ENCODE measurements around the gene NDC80.

NDC80 gene

DNA sequence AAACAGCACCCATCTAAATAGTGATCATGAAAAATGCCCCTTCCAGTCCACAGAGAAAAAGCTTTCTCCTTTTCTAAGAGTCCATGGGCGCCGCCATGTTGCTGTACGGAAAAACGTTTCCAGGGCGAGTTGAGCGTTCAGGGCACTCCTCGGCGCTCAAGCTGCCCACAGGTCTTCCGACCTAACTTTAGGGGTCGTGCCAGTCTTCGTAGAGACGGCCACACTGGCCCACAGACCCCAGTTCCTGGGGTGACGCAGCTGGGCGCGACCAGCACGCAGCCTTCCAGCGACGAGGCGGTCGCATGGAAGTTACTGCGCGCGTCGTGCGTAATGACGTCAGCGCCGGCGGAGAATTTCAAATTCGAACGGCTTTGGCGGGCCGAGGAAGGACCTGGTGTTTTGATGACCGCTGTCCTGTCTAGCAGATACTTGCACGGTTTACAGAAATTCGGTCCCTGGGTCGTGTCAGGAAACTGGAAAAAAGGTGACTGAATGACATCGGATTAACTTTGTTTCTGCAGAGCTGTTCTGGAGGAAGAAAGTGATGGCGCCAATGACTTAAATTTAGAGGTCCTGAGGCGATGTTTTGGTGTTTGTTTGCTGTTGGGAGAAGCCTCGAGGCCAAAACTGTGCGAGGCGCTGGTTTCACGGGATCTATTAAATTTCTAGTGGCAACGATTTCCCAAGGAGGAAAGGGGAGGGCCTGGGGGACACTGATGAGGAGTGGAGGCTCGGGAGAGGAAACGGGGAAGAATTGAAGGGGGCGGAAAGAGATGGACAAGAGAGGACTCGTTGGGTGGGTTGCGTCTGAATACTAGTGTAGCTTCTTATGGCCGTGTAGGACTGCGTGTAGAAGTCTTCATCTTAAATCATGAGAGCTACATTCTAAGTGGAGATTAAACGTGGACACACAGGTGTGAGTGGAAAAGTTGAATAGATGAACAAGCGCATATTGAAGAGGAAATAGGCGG lies at the start of gene NDC80, which contains the start of gene METTL4 (continued):
- TF ChIP-seq BCL11B (tag by site-specific recombination; IDR thresholded peaks at IDR 0.05; ENCODE audit: low read depth) (no peak), ZNF146 (tag by site-specific recombination; IDR thresholded peaks at IDR 0.05) (no peak), ZNF777 (tag by site-specific recombination; IDR thresholded peaks at IDR 0.05; ENCODE audit: borderline replicate concordance) (no peak), ZEB2 (tag by site-specific recombination; IDR thresholded peaks at IDR 0.05) (0 out of 2 replicates have a peak, but pooled peaks have one; percentile 48), ZNF274 (IDR thresholded peaks at IDR 0.05; ENCODE audit: low read length) (no peak), ZNF274 (tag by site-specific recombination; IDR thresholded peaks at IDR 0.05; ENCODE audit: borderline replicate concordance) (no peak), ZNF639 (tag by site-specific recombination; IDR thresholded peaks at IDR 0.05) (no peak), ZNF561 (tag by site-specific recombination; IDR thresholded peaks at IDR 0.05; ENCODE audit: borderline replicate concordance) (peak; percentile 52; the same call in 1 of the 2 replicates), ZNF24 (tag by site-specific recombination; IDR thresholded peaks at IDR 0.05) (0 out of 2 replicates have a peak, but pooled peaks have one; percentile 63), RBAK (tag by site-specific recombination; IDR thresholded peaks at IDR 0.05) (no peak), ZBTB48 (tag by site-specific recombination; IDR thresholded peaks at IDR 0.05) (peak; percentile 98), ZNF148 (tag by site-specific recombination; IDR thresholded peaks at IDR 0.05; ENCODE audit: borderline replicate concordance) (no peak), ZNF549 (tag by site-specific recombination; IDR thresholded peaks at IDR 0.05) (no peak), MEIS1 (CRISPR knock-in tag; IDR thresholded peaks at IDR 0.05; ENCODE audit: borderline replicate concordance) (no peak), ZBTB20 (tag by site-specific recombination; IDR thresholded peaks at IDR 0.05) (peak; percentile 53; the same call in 1 of the 2 replicates), ZNF530 (tag by site-specific recombination; IDR thresholded peaks at IDR 0.05; ENCODE audit: low read depth) (no peak), PBX3 (CRISPR knock-in tag; IDR thresholded peaks at IDR 0.05) (peak; percentile 76; the same call in 1 of the 2 replicates), BCL11A (tag by site-specific recombination; IDR thresholded peaks at IDR 0.05; ENCODE audit: low read depth) (no peak), ZFP3 (tag by site-specific recombination; IDR thresholded peaks at IDR 0.05; ENCODE audit: low read depth) (no peak), YY1 (tag by site-specific recombination; IDR thresholded peaks at IDR 0.05) (peak; percentile 91), ZNF404 (tag by site-specific recombination; IDR thresholded peaks at IDR 0.05) (no peak), ZNF580 (tag by site-specific recombination; IDR thresholded peaks at IDR 0.05) (peak; percentile 64), HOXD13 (CRISPR knock-in tag; IDR thresholded peaks at IDR 0.05; ENCODE audit: borderline replicate concordance) (0 out of 2 replicates have a peak, but pooled peaks have one; percentile 49), ZNF324 (tag by site-specific recombination; IDR thresholded peaks at IDR 0.05) (peak; percentile 54; the same call in 1 of the 2 replicates), KLF7 (tag by site-specific recombination; IDR thresholded peaks at IDR 0.05; ENCODE audit: borderline replicate concordance) (no peak), ZNF133 (tag by site-specific recombination; IDR thresholded peaks at IDR 0.05) (no peak), ZNF701 (tag by site-specific recombination; IDR thresholded peaks at IDR 0.05) (no peak), HOXA7 (CRISPR knock-in tag; IDR thresholded peaks at IDR 0.05; ENCODE audit: borderline replicate concordance) (no peak)
- TF ChIP-seq, protein P1, sequence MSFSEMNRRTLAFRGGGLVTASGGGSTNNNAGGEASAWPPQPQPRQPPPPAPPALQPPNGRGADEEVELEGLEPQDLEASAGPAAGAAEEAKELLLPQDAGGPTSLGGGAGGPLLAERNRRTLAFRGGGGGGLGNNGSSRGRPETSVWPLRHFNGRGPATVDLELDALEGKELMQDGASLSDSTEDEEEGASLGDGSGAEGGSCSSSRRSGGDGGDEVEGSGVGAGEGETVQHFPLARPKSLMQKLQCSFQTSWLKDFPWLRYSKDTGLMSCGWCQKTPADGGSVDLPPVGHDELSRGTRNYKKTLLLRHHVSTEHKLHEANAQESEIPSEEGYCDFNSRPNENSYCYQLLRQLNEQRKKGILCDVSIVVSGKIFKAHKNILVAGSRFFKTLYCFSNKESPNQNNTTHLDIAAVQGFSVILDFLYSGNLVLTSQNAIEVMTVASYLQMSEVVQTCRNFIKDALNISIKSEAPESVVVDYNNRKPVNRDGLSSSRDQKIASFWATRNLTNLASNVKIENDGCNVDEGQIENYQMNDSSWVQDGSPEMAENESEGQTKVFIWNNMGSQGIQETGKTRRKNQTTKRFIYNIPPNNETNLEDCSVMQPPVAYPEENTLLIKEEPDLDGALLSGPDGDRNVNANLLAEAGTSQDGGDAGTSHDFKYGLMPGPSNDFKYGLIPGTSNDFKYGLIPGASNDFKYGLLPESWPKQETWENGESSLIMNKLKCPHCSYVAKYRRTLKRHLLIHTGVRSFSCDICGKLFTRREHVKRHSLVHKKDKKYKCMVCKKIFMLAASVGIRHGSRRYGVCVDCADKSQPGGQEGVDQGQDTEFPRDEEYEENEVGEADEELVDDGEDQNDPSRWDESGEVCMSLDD (tag by site-specific recombination; IDR thresholded peaks at IDR 0.05) = no peak
- TF ChIP-seq, protein P2, sequence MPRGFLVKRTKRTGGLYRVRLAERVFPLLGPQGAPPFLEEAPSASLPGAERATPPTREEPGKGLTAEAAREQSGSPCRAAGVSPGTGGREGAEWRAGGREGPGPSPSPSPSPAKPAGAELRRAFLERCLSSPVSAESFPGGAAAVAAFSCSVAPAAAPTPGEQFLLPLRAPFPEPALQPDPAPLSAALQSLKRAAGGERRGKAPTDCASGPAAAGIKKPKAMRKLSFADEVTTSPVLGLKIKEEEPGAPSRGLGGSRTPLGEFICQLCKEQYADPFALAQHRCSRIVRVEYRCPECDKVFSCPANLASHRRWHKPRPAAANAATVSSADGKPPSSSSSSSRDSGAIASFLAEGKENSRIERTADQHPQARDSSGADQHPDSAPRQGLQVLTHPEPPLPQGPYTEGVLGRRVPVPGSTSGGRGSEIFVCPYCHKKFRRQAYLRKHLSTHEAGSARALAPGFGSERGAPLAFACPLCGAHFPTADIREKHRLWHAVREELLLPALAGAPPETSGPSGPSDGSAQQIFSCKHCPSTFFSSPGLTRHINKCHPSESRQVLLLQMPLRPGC (tag by site-specific recombination; IDR thresholded peaks at IDR 0.05) = no peak
